ENCODE data around the gene PTCD1. TPM values are rescaled to one million over a fixed set of nuclear protein-coding genes. Genes with fewer than 3 reads are reported as not detected.
A peak's percentile ranks its signal among the peaks of the same experiment; 100 is the strongest.

PTCD1 gene
- total and polyA plus RNA-seq, 9 of the 15 experiments (the other 6 are each of a cell fraction or from before 2014, with no cell fraction given) = 0.46 to 17.1 (median 6.2) TPM

DNA sequence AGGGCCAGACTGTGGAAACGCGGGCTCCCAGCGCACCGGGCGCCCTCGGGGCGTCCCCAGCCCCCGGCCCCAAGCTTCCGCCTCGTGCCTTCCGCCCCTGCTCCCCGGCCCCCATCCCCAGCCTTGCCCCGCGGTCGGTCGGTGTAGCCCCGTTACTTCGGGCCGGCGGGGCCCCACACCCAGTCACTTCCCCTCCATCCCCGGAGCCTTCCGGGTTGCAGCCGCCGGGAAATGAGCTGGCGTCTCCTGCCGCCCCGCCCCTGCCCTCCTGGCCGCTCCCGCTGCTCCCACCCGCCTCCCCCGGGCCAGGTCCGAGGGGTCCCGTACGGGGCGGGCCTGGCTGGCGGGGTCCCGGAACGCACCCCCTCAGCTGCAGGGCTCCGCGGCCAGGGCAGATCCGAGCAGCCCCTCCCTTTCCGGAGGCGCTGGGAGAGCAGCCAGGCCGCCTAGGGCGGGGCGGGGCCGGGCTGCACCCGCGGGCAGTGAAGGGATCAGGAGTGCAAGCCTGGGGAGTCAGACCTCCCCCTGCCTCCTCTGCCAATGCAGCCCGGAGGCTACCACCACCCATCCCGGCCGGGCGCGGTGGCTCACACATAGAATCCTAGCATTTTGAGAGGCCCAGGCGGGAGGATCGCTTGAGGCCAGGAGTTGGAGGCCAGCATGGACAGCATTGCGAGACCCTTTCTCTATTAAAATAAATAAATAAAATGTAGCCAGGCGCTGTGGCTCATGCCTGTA is 63.4 kb downstream of the PTCD1 start (continued):
- TF ChIP-seq, protein P1, sequence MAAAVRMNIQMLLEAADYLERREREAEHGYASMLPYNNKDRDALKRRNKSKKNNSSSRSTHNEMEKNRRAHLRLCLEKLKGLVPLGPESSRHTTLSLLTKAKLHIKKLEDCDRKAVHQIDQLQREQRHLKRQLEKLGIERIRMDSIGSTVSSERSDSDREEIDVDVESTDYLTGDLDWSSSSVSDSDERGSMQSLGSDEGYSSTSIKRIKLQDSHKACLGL (CRISPR knock-in tag; IDR thresholded peaks at IDR 0.05; ENCODE audit: borderline replicate concordance, poor library complexity, severe bottlenecking) = no peak
- TF ChIP-seq FOXM1 (IDR thresholded peaks at IDR 0.05; ENCODE audit: low read depth) = no peak
- TF ChIP-seq FOXM1 (CRISPR knock-in tag; IDR thresholded peaks at IDR 0.05; ENCODE audit: low read depth) = no peak
- TF ChIP-seq, protein P2, sequence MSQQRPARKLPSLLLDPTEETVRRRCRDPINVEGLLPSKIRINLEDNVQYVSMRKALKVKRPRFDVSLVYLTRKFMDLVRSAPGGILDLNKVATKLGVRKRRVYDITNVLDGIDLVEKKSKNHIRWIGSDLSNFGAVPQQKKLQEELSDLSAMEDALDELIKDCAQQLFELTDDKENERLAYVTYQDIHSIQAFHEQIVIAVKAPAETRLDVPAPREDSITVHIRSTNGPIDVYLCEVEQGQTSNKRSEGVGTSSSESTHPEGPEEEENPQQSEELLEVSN (IDR thresholded peaks at IDR 0.05; ENCODE audit: borderline replicate concordance in 1 of 2, extremely low read depth in 1 of 2, insufficient read depth in 1 of 2, insufficient read length in 1 of 2, low read depth in 1 of 2, low read length in 1 of 2, poor library complexity in 1 of 2, severe bottlenecking in 1 of 2) = no peak
- TF ChIP-seq KLF1 (tag; IDR thresholded peaks at IDR 0.05) = no peak
- TF ChIP-seq XRCC5 (IDR thresholded peaks at IDR 0.05; ENCODE audit: low read depth, low read length) = no peak; the same call in 1 of the 2 replicates
- no peak for TF ChIP-seq ZNF24 (IDR thresholded peaks at IDR 0.05)
- TF ChIP-seq DPF2 (IDR thresholded peaks at IDR 0.05) = peak; percentile 29; the same call in 1 of the 2 replicates
- no peak for TF ChIP-seq GATA2 (CRISPR knock-in tag; IDR thresholded peaks at IDR 0.05)
- TF ChIP-seq CTBP1 (IDR thresholded peaks at IDR 0.05; ENCODE audit: borderline replicate concordance) = peak; percentile 67; the same call in 1 of the 2 replicates
- TF ChIP-seq MCM5 (IDR thresholded peaks at IDR 0.05; ENCODE audit: low read depth) = no peak
- TF ChIP-seq ZFX (CRISPR knock-in tag; IDR thresholded peaks at IDR 0.05) = no peak; the same call in 1 of the 2 replicates
- no peak for TF ChIP-seq CHD1 (IDR thresholded peaks at IDR 0.05; ENCODE audit: low read length)
- TF ChIP-seq, protein P3, sequence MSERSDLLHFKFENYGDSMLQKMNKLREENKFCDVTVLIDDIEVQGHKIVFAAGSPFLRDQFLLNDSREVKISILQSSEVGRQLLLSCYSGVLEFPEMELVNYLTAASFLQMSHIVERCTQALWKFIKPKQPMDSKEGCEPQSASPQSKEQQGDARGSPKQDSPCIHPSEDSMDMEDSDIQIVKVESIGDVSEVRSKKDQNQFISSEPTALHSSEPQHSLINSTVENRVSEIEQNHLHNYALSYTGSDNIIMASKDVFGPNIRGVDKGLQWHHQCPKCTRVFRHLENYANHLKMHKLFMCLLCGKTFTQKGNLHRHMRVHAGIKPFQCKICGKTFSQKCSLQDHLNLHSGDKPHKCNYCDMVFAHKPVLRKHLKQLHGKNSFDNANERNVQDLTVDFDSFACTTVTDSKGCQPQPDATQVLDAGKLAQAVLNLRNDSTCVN (CRISPR knock-in tag; IDR thresholded peaks at IDR 0.05) = no peak
- no peak for TF ChIP-seq ZNF174 (CRISPR knock-in tag; IDR thresholded peaks at IDR 0.05)
- TF ChIP-seq, protein P4, sequence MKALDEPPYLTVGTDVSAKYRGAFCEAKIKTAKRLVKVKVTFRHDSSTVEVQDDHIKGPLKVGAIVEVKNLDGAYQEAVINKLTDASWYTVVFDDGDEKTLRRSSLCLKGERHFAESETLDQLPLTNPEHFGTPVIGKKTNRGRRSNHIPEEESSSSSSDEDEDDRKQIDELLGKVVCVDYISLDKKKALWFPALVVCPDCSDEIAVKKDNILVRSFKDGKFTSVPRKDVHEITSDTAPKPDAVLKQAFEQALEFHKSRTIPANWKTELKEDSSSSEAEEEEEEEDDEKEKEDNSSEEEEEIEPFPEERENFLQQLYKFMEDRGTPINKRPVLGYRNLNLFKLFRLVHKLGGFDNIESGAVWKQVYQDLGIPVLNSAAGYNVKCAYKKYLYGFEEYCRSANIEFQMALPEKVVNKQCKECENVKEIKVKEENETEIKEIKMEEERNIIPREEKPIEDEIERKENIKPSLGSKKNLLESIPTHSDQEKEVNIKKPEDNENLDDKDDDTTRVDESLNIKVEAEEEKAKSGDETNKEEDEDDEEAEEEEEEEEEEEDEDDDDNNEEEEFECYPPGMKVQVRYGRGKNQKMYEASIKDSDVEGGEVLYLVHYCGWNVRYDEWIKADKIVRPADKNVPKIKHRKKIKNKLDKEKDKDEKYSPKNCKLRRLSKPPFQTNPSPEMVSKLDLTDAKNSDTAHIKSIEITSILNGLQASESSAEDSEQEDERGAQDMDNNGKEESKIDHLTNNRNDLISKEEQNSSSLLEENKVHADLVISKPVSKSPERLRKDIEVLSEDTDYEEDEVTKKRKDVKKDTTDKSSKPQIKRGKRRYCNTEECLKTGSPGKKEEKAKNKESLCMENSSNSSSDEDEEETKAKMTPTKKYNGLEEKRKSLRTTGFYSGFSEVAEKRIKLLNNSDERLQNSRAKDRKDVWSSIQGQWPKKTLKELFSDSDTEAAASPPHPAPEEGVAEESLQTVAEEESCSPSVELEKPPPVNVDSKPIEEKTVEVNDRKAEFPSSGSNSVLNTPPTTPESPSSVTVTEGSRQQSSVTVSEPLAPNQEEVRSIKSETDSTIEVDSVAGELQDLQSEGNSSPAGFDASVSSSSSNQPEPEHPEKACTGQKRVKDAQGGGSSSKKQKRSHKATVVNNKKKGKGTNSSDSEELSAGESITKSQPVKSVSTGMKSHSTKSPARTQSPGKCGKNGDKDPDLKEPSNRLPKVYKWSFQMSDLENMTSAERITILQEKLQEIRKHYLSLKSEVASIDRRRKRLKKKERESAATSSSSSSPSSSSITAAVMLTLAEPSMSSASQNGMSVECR (CRISPR knock-in tag; IDR thresholded peaks at IDR 0.05) = peak; percentile 78
- 0 out of 2 replicates have a peak, but pooled peaks have one; percentile 12 for TF ChIP-seq SMC3 (conservative IDR thresholded peaks at IDR 0.05; ENCODE audit: insufficient read depth, low read depth, low read length)
- TF ChIP-seq, protein P5, sequence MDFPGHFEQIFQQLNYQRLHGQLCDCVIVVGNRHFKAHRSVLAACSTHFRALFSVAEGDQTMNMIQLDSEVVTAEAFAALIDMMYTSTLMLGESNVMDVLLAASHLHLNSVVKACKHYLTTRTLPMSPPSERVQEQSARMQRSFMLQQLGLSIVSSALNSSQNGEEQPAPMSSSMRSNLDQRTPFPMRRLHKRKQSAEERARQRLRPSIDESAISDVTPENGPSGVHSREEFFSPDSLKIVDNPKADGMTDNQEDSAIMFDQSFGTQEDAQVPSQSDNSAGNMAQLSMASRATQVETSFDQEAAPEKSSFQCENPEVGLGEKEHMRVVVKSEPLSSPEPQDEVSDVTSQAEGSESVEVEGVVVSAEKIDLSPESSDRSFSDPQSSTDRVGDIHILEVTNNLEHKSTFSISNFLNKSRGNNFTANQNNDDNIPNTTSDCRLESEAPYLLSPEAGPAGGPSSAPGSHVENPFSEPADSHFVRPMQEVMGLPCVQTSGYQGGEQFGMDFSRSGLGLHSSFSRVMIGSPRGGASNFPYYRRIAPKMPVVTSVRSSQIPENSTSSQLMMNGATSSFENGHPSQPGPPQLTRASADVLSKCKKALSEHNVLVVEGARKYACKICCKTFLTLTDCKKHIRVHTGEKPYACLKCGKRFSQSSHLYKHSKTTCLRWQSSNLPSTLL (IDR thresholded peaks at IDR 0.05) = no peak
